Measurements from ENCODE around the gene HEXIM2. TPM values are rescaled to one million over a fixed set of nuclear protein-coding genes. Genes with fewer than 3 reads are reported as not detected.
A peak's percentile ranks its signal among the peaks of the same experiment; 100 is the strongest.

The HEXIM2 gene
- total RNA-seq, 1 donor from 2014 or later, result 10.4 TPM

- H3K27ac Mint-ChIP-seq (ENCODE audit: unreplicated experiment), result peak overlapping the region; percentile 86
- peak overlapping the region; percentile 91 for H3K4me3 Mint-ChIP-seq
- peak; percentile 68 for DNase-seq (ENCODE audit: low read depth, low spot score)
- peaks cover 4% of the 10 kb centered on the region for H3K27me3 Mint-ChIP-seq (ENCODE audit: low read depth)
- TF ChIP-seq, protein P1, sequence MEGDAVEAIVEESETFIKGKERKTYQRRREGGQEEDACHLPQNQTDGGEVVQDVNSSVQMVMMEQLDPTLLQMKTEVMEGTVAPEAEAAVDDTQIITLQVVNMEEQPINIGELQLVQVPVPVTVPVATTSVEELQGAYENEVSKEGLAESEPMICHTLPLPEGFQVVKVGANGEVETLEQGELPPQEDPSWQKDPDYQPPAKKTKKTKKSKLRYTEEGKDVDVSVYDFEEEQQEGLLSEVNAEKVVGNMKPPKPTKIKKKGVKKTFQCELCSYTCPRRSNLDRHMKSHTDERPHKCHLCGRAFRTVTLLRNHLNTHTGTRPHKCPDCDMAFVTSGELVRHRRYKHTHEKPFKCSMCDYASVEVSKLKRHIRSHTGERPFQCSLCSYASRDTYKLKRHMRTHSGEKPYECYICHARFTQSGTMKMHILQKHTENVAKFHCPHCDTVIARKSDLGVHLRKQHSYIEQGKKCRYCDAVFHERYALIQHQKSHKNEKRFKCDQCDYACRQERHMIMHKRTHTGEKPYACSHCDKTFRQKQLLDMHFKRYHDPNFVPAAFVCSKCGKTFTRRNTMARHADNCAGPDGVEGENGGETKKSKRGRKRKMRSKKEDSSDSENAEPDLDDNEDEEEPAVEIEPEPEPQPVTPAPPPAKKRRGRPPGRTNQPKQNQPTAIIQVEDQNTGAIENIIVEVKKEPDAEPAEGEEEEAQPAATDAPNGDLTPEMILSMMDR (conservative IDR thresholded peaks at IDR 0.05), result peak; percentile 77
- H3K9me3 Mint-ChIP-seq, result no peaks in the 10 kb centered on the region
- no peaks in the 10 kb centered on the region for H3K36me3 Mint-ChIP-seq (ENCODE audit: low read depth)
- peaks cover 12% of the 10 kb centered on the region for H3K4me1 Mint-ChIP-seq
Observed at GRCh38 chr17:45132572-45133463, 28.9 kb upstream of the HEXIM2 start.

DNA sequence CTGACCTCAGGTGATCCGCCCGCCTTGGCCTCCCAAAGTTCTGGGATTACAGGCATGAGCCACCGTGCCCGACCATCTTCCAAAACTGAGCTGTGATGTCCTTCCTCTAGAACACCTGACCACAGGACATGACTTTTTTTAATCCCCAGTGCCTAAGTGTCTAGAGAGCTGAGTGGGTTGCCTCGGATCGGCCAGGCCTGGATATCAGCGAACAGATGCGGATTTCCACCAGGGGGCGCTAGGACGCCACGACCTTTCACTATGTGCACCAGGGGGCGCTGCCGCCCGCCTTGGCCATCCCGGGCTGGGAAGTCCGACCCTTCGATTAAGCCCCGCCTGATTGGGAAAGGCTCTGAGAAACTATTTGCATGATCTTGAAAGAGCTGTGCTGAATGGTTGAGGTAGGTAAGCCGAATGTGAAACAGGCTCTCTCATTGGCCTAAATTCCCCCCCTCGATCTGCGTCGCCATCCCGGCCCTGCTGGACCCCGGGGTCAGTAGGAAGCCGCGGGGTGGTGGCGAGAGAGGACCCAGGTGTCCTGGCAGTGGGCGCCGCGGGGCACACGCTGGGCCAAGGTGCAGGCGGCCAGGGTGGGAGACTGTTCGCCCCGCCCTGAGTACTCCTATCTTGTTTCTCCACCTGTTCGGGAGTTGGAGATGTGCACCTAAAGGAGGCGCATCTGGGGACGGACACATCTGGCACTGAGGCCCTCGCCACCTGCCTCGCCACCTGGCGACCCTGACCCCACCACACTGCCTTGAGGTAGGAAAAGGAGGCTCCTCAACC lies 26.3 kb upstream of the HEXIM2 start, which contains the start of gene ACBD4:
TSS of gene ACBD4 (plus strand) at position 496 of the 786 bp plus-strand sequence. CDS start 458 bp downstream, outside the sequence.
- Mint-ChIP-seq H3K27me3 (ENCODE audit: low read depth) (peaks cover 4% of the 10 kb centered on the region), H3K4me3 (peak within 1 kb of the TSS; percentile 88), H3K9me3 (no peaks in the 10 kb centered on the region), H3K27ac (ENCODE audit: unreplicated experiment) (no peak within 1 kb of the TSS), H3K4me1 (peaks cover 10% of the 10 kb centered on the region), H3K36me3 (ENCODE audit: low read depth) (no peaks in the 10 kb centered on the region)
- TF ChIP-seq, protein P1 (conservative IDR thresholded peaks at IDR 0.05), result peak; percentile 100
- peak; percentile 99 for DNase-seq (ENCODE audit: low read depth, low spot score)

DNA sequence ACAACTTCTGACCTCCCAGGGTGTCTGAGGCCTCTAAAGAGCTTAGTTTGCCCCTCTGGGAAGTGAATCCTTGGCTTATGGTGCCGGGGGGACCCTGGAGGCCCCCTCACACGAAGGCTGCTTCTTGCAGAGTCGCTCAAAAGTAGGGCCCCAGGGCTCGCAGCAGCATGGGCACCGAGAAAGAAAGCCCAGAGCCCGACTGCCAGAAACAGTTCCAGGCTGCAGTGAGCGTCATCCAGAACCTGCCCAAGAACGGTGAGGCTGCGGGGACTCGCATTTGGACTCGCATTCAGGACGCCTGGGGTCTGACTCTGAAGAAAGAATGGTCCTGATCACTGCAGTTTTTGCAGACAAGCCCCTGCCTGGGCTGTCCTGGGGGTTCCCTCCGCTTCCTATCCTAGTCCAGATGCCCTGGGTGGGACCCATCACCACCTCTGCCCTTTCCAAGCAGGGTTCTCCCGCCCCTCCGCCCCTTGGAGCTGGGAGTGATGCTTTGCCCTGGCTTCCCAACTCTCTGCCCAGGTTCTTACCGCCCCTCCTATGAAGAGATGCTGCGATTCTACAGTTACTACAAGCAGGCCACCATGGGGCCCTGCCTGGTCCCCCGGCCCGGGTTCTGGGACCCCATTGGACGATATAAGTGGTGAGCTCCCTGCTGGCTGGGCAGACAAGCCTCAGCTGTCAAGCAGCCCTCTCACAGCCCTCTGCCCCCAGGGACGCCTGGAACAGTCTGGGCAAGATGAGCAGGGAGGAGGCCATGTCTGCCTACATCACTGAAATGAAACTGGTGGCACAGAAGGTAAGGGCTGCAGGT lies 25.5 kb upstream of the HEXIM2 start:
- DNase-seq (ENCODE audit: low read depth, low spot score), result no peak
- H3K27me3 Mint-ChIP-seq (ENCODE audit: low read depth), result peaks cover 4% of the 10 kb centered on the region
- peaks cover 14% of the 10 kb centered on the region for H3K4me1 Mint-ChIP-seq
- no peaks in the 10 kb centered on the region for H3K9me3 Mint-ChIP-seq
- no peak overlapping the region for H3K27ac Mint-ChIP-seq (ENCODE audit: unreplicated experiment)
- TF ChIP-seq, protein P1 (conservative IDR thresholded peaks at IDR 0.05), result no peak
- peak overlapping the region; percentile 88 for H3K4me3 Mint-ChIP-seq
- H3K36me3 Mint-ChIP-seq (ENCODE audit: low read depth), result no peaks in the 10 kb centered on the region

- Mint-ChIP-seq H3K9me3 (no peaks in the 10 kb centered on the region), H3K36me3 (ENCODE audit: low read depth) (no peaks in the 10 kb centered on the region), H3K4me3 (peak overlapping the region; percentile 61), H3K27ac (ENCODE audit: unreplicated experiment) (no peak overlapping the region), H3K27me3 (ENCODE audit: low read depth) (peaks cover 4% of the 10 kb centered on the region), H3K4me1 (peaks cover 14% of the 10 kb centered on the region)
- DNase-seq (ENCODE audit: low read depth, low spot score), result no peak
- TF ChIP-seq, protein P1 (conservative IDR thresholded peaks at IDR 0.05), result no peak
Observed at GRCh38 chr17:45136846-45137560, 24.7 kb upstream of the HEXIM2 start.

Data from neural crest cell (in vitro differentiated cells).